GM19240 (cell line): ENCODE measurements around the gene KDM1A.

Source experiments
- DNase-seq: peaks from one replicate; pipeline ENCODE4 v3.0.0; 2011; ENCODE audit warnings: low spot score; ENCODE audit not compliant: insufficient read length

KDM1A gene

DNA sequence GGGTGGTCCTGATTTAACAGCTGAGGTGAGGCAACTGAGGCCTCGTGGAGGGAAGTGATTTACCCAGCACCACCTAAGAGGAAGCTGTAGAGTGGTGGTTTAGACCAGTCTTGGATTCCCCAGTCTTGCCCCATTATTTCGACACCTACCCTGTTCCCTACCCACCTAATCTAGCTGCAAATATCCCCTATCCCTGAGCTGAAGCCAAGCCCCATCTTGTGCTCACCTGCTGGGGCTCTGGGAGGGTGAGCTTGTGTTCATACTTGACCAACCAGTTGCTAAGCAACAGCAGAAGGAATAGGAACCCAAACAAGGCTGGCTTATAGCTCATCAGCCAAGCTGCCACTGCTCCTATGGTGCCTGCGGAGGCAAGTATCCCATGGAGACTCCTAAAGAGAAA lies 5.6 kb upstream of the KDM1A start:
- DNase-seq, result no peak

DNA sequence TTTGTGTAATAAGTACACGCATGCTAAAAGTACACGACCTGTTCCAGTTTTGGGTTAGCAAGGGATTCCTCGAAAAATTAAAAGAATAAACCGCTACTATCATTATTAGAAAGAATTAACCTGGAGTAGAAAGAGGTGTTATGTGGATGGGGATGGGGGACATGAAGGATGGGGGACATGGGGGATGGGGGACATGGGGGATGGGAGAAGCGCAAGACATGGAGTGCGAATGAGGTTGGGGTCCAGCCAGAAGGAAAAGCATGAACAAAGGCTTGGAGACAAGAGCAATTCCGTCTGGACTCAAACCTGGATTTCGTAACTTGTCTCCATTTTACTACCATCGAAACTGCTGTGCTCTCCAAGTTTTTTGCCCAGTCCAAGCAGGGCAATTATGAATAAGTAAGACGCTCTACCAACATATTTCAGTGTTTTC lies 591 bp upstream of the KDM1A start:
- DNase-seq, result no peak

DNA sequence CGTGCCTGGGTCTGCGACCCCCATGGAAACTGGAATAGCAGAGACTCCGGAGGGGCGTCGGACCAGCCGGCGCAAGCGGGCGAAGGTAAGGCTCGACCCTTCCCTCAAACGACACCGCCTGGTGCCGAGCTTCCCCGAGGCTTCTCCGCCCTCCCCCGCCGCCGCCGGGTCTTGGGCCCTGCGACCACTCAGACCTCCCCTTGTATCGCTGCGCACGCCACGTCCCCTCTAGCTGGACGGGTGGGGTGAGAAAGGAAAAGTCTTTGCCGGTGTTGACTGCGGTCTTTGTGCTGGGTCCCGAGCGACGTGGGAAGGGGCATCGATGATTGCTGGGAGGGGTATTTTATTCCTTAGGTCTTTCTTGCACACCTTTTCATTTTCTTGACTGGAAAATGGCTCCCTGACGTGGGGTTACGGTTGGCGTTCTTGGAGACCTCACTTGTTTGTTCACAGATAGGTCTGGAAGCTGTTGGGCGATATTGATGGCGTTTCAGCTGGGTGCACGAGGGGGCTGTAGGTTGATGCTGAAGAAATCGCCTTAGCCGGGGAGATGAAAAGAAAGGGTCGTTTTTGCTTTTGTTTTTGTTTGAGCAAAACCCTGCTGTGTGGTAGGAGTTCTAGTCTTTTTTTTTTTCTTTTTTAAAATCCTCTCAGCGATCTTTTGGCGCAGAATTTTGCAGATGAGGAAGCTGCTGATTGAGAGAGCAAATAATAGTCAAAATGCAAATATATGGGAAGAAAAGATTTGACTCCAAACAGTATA lies 776 bp downstream of the KDM1A start:
- DNase-seq, result no peak

DNA sequence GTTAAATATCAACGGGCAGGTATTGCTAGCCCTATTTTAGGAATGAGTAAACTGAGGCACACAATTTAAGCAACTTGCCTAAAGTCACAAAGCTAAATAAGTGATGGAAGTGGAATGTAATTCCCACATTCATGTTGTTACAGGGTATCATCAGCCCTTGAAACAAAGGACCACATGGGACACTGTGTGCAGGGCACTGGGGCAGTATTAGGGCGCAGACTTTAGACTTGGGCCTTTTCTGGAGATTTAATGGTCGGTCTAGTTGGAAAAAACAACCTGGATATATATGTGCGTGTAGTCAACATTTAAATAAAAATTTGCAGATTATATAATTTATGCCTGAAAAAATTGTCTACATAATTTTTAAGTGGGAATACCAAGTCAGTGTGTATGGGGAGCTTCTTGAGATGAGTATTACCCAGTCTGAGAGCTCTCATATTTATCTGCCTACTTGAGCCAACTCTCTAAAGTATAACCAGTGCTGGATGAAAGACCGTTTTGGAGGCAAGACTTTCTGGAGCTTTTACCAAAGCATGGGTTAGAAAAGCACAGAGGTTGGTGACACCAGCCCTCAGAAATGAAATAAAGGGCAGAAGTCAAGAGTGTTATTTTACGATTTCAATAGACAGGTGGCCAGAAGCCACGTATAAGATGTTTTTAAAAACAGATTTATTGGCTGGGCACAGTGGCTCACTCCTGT lies 1.6 kb downstream of the KDM1A start:
- no peak for DNase-seq

DNA sequence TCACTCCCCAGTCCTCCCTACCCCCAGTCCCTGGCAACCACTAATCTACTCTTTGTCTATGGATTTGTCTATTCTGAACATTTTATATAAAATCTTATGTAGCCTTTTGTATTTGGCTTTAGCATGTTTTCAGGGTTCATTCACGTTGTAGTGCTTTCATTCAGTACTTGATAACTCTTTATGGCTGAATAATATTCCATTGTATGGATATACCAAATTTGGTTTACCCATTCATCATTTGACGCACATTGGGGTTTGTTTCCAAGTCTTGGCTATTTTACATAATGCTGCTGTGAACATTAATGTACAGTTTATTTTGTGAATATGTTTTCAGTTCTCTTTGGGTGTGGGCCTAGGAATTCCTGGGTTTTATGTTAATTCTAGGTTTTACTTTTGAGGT lies 2.6 kb downstream of the KDM1A start:
- no peak for DNase-seq

DNA sequence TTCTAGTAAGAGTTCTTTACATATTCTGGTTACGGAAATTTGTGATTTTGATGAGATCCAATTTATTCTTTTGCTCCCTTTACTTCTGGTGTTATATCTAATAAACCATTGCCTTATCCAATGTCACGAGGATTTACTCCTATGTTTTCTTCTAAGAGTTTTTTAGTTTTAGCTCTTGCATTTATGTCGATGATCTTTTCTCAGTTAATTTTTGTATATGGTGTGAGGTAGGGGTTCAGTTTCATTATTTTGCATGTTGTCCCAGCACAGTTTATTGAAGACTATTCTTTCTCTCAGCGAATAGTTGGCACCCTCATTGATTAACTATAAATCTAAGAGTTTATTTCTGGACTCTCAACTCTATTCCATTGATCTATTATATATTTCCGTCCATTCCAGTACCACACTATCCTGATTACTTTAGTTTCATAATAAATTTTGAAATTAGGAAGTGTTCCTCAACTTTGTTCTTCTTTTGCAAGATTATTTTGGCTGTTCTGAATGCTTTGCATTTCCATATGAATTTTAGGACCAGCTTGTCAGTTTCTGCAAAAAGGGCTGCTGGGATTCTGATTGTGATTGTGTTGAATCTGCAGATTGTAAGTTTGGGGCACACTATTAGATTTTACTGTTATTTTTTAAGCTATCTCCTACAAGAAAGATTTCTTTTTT lies 4.0 kb downstream of the KDM1A start:
- no peak for DNase-seq

DNA sequence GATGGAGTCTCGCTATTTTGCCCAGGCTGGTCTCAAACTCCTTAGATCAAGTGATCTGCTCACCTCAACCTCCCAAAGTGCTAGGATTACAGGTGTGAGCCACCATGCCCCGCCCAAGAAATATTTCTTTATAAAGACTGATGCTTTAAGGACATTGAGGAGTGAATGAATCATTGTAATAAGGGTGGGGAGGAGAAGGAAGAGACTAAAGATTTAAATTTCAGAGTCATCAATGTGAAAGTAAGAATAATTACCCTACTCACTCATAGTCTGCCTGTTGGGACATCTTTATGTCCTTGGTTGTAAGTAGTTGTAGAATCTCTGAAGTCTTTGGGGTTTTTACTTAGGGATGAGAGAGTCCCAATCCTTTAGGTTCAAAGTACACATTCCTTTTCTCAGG lies 7.3 kb downstream of the KDM1A start:
- DNase-seq, result no peak

DNA sequence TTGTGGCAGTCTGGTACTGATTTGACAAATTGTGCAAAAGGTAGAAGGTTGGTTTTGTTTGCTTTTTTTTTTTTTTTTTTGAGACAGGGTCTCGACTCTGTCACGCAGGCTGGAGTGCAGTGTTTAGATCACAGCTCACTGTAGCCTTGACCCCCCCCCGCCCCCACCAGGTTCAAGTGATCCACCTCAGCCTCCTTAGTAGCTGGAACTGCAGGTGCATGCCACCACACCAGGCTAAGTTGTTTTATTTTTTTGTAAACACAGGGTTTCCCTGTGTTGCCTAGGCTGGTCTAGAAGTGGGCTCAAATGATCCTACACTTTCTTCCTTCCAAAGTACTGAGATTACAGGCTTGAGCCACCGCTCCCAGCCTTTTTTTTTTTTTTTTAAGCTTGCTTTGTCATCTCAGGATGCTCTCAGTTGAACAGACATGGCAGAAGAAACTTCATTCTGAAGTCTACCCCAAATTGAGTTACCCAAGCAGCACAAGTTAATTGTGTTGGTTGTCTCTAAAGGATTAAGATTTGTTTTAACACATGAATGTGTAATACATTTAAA lies 8.2 kb downstream of the KDM1A start:
- DNase-seq, result no peak

DNA sequence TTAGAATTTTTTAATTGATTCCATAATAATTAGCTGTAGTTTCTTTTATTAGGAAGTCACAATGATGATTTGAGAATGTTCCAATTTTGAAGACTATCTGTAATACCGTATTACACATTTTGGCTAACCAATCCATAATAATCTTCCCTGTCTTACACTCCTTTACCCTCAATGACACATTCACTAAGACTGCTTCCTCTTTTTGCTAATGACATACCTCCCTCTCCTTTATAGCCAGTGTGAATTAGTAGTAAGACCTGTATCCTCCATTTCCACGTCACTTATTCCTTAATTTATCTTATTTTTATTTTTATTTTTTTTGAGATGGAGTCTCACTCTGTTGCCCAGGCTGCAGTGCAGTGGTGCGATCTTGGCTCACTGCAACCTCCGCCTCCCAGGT lies 10.1 kb downstream of the KDM1A start:
- DNase-seq, result no peak

DNA sequence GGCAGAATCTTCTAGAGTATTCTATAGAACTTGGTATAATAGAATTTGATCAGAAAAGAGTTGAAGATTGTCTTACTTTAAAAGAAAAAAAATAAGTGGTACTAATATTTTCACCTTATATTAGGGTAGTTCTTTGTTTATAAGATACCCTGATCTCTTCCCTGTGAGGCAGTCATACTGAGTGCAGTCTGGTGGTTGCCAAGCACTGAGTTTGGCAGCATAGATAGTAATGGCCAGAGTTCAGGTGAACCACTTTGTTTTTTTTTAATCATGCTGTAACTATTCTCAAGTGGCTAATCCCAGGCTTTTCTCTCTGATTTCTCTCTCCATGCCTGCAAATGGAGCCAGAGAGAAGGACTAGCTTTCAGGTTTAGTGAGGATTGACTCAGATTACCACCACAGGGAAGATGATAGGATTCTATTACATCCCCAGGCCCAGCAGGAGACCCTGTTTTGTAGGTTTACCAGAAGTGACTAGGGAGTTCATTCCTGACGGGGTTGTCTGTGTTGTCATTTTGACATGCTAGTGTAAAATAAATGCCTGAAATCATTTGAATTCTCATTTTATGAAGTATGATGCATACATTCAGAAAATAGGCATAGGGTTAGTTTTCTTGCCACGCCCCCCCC lies 16.7 kb downstream of the KDM1A start:
- DNase-seq, result no peak

DNA sequence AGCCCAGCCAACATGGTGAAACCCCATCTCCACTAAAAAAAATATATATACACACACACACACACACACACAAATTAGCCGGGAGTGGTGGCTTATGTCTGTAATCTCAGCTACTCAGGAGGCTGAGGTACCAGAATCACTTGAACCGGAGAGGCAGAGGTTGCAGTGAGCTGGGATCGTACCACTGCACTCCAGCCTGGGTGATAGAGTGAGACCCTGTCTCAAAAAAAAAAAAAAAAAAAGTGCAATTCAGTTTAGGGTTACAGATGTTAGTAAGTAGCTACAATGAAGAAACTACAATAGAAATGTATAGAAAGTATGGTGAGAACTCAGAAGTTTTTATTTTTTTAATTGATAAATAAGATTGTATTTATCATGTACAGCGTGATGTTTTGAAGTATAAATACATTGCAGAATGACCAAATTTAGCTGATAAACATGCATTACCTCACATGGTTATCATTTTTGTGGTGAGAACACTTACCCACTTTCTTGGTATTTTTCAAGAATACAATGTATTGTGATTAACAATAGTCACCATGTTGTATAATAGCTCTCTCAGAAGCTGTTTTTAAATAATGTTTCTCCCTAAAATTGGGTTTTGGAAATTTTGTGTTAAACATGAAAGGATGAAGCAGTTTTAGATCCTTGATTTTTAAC lies 17.9 kb downstream of the KDM1A start:
- DNase-seq, result no peak

DNA sequence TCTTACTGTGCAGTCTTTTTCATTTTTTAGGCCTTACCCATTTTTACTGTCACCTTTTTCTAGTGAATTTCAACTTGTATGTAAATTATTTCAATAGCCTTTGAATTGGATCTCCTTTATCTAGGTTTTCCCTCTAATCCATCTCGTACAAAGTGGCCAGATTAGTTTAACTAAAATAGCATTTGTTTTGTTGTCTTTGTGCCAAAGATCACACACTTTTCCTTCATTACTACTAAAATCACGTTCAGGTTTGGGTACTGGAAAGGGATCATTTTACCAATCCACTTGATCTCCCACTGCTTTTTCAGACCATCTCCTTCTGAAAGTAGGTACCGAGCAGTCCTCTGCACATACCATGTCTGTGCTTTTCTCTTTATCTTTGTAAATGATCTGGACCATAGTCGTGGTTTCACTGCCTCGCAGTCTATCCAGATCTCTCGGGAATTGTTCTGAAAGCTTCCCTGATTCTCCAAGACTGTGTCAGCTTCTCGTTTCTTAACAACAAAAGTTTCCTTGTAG lies 20.1 kb downstream of the KDM1A start:
- no peak for DNase-seq

DNA sequence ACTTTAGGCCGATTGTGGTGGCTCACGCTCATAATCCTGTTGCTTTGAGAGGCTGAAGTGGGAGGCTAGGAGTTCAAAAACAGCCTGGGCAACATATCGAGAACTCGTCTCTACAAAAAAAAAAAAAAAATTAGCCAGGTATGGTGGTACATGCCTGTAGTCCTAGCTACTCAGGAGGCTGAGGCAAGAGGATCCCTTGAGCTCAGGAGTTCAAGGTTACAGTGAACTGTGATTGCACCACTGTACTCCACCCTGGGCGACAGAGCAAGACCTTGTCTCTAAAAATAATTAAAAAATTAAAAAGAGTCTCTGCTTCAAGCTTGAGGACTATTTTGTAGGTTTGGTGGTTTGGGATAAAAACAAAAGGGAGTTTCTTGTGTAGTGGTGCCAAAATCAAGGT lies 21.2 kb downstream of the KDM1A start:
- DNase-seq, result no peak

DNA sequence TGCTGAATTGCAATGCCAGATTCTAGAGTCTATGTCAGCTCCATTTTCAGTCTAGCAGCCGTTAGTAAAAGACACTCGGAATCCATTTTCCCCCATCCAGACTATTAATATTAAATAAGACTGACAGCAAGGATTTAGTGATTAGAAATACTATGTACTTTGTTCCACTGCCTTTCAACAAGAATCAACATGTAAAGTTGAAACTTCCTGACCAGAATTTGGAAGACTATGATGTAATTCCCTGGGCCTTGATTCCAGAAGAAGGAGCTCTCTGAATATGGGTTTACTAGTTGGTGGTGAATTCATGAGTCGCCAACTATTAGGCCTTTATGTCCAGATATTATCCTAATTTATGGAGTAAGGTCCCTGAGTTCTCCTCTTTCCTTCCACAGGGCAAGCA lies 24.8 kb downstream of the KDM1A start:
- DNase-seq, result no peak

DNA sequence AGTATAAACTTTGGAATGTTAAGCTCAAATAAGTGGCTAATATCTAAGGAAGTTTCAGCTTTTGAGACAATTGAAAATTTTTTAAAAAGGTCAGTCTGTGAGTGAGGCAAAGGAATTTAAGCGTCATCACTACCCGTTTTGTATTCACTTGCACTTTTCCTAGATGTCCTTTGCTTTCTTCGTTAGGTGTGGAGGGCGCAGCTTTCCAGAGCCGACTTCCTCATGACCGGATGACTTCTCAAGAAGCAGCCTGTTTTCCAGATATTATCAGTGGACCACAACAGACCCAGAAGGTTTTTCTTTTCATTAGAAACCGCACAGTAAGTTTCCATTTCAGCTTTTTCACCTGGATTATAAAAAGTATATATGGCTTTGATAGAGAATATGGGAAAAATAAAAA lies 30.9 kb downstream of the KDM1A start:
- no peak for DNase-seq

DNA sequence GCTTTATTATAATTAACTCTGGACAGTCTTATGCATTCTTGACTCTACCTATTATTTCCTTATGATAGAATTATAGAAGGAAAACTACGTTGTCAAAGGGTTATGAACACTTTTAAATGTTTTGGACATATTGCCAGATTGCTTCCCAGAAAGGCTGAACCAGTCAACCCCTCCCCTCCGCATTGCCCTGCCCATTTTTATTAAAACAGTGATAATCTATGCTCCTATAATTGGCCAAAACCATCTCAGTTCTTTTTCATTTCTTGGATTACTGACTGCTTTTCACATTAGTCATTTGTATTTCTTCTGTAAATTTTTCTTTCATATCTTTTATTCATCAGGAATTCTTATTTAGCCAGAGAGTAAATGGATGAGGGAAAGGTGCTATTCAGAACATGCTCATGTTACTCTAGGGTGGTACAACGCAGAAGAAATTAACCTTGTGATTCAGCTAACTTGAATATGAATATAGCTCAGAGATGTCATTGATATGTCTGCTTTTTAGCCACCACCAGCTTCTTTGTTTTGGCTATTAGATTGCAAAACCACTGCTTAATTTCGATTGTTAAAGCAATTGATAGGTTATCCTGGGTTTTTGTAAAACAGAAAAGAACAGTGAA lies 32.1 kb downstream of the KDM1A start:
- DNase-seq, result no peak

DNA sequence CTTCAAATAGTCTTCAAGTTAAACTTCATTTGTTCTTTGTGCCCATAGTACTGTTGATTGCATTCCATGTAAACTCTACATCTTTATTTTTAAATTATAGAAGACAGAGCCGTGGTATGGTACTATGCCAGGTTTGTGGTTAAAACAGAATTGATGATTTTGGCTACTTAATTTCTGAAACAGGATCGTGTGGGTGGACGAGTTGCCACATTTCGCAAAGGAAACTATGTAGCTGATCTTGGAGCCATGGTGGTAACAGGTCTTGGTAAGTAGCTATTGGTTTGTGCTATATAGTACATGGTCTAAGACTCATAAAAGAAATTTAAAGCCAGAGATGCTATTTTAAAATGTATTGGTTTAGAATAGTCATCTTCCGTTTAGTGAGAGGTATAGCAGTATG lies 38.0 kb downstream of the KDM1A start:
- no peak for DNase-seq

DNA sequence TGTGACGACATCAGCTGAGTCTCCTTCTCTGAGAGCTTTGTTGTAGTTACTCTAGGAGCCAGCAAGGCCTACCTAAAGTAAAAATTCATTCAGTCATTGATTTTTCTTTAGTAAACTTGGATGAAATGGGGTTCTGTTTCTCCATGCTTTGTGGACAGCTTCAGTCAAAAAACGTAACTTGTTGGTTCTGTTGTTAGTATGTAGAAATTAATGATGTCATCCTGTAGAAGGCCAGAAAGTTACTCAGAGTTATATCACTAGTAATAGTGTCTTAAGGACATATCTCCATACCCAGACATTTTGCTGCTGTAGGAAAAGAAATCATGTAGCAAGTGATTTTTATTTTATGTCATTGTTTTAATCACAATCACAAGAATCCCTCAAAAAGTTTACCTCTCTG lies 43.0 kb downstream of the KDM1A start:
- no peak for DNase-seq

DNA sequence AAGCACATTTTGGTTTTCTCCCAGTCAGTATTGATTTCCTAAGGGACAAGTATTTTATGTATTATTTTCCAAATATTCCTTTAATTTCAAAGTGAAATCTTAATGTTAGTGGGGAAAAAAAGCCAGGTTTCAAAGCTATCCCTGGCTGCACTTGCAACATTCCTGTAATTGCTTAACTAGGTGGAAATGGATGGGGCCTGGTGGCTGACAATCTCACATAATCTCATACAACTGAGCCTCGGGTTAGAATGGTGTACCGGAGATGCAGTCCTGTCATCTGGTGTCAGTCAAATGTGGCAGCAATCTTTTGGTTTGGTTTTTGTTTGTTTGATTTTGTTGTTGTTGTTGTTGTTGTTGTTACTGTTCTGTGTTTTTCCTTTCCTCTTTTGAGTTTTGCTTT lies 46.1 kb downstream of the KDM1A start:
- DNase-seq, result no peak

DNA sequence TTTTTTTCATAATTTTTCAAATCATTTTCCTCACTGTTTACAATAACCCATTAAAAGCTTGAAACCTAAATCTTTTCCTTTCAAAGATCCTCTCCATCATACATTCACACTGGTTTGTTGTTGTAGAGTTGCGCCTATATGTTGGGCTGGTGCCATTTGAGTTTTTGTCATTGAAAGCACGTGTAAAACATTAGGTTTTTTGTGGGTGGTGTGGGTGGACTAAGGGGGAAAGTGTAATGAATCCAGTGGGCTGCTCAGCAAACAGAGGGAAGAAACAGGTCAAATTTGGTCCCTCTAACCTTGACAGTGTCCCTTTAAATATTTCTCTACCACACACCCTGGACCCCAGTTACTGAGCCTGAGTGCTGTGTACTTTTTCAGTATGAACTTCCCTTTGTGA lies 46.8 kb downstream of the KDM1A start:
- DNase-seq, result no peak

DNA sequence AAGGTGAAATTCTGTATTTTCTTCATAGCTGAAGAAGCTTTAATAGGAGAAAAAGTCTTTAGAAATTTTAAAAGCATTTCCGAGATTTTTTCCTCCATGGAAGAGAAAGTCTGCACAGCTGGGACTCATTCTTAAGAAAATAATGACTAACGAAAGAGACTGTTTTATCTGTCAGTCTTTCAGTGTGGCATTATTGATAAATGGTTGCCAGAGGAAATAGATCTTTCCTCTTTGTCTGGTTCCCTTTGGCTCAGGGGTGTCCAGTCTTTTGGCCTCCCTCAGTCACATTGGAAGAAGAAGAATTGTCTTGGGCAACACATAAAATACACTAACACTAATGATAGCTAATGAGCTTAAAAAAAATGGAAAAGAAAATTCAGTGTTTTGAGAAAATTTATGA lies 49.9 kb downstream of the KDM1A start:
- no peak for DNase-seq
